ENCODE data around the gene MIEF2.
A peak's percentile ranks its signal among the peaks of the same experiment; 100 is the strongest.
"Not testable (repeated sequence)": the region's sequence is repeated elsewhere in the genome, so short reads cannot be mapped to it uniquely, and the experiment has no call there.

MIEF2 gene

DNA sequence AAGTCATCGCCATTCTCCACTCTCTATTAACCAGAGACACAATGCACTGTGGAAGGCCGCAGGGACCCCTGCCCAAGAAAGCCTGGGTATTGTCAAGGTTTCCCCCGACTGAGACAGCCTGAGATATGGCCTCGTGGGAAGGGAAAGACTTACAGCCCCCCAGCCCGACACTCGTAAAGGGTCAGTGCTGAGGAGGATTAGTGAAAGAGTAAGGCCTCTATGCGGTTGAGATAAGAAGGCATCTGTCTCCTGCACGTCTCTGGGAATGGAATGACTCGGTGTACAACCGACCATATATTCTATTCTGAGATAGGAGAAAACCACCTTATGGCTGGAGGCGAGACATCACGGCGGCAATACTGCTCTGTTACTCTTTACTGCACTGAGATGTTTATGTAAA is 42.7 kb downstream of the MIEF2 start:
- DNase-seq = not testable (repeated sequence)

DNA sequence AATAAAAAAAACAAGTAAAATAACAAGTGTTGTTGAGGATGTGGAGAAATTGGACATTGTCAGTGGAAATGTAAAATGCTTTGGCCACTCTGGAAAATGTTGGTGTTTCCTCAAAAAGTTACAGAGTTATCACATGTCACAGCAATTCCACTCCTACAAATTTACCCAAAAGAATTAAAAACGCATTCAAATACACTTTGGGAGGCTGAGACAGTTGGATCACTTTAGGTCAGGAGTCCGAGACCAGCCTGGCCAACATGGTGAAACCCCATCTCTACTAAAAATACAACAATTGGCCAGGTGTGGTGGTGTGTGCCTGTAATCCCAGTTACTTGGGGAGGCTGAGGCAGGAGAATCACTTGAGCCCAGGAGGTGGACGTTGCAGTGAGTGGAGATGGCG is 48.7 kb downstream of the MIEF2 start:
- DNase-seq = no peak

DNA sequence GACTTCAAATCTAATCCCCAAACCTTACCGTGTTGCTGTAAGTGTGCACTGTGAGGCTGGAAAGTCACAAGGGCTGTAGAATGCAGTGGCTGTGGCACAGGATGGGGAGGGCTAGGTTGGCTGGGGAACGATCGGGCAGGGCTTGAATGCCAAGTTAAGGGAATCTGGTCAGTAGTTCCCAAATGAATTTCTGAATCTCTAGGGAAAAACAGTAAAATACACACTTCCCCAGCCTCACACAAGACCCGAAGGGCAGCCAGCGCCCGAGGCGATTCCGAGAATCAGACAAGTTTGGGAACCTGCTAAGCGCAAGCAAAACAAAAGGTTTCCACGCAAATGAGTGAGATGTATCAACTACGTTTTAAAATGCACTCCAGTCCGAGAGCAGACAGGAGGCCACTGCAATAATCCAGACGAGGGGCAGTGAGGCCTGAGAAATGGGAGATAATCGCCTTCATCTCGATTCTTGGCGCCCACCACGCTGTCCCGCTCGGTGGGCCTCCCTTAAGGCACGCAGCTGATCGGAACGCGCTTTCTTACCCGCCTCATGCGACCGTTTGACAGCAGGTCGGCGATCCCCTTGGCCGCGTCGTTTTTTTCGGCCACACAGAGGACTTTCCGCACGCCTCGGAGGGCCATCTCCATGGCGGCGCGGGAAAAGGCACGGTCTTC is 53.7 kb downstream of the MIEF2 start:
- no peak for DNase-seq

DNA sequence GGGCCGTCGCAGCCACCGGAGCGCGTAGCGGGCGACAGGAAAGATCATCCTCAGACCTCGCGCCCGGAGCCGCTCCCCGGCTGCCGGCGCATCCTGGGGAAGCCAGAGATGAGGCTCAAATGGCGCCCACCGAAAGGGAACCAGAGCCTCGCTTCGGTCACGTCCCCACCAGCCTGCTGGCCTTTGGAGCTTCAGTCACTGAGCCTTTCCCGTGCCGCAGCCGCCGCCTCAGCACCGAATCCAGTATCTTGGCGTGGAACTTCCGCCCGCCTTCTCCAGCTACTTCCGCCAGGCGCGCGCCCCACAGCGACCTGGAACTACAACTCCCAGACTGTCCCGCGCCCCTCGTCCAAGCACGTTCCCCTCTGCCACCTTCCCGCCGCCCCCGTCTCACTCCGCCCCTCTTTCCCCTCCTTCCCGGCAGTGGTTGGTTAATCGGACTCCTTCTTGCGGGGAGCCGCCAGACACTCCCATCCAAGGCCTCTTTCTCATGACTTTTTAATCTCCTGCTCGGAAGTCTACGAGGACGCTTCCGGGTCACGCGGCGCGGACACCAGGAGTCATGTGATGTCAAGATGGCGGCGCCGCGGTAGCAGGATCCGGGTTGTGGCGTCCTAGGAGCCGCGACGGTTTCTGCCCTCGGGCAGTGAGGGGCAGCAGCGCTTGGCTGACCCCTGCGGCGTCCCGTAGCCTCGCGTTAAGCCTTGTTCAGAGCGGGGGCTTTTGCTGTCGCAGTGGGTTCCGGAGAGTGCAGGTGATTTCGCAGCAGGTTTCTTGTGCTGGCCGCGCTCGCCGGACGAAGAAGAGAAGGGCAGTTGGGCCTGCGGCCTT is 54.5 kb downstream of the MIEF2 start, which contains the start of the genes SMCR8 and TOP3A:
SMCR8 (plus strand) TSS at position 563 of the 831 bp plus-strand sequence. CDS start 497 bp downstream, outside the sequence.
TOP3A (minus strand) TSS at position 264 of the 831 bp plus-strand sequence; CDS start at position 48, 216 bp downstream.
- DNase-seq = peak; percentile 98

DNA sequence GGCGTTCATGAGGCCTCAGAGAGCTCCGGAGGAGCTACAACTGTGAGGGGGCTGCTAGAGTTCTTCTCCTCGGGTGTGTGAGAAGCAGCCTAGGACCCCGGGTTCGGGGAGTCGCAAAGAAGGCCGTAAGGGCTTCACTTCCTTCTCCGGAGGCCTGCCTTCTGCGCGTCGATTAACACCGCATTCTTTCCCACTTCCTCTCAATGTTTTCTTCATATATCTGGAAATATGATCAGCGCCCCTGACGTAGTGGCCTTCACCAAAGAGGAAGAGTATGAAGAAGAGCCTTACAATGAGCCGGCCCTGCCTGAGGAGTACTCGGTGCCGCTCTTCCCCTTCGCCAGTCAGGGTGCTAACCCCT is 55.1 kb downstream of the MIEF2 start:
- DNase-seq = no peak

DNA sequence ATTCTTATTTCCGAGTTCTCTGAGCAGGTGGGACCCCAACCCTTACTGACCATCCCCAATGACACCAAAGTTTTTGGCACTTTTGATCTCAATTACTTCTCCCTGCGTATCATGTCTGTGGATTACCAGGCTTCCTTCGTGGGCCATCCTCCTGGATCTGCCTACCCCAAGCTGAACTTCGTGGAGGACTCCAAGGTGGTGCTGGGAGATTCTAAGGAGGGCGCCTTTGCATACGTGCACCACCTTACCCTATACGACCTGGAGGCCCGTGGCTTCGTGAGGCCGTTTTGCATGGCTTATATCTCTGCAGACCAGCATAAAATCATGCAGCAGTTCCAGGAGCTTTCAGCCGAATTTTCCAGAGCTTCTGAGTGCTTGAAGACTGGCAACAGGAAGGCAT is 55.5 kb downstream of the MIEF2 start:
- DNase-seq = no peak
